H1 (cell line): ENCODE measurements around the gene PRRC2C. TPM values are rescaled to one million over a fixed set of nuclear protein-coding genes. Genes with fewer than 3 reads are reported as not detected.

ENCODE experiments used
- BRCA1 ChIP-seq: IDR thresholded peaks from 2 replicates; pipeline ENCODE4 v1.6.1; 2012; ENCODE audit warnings: low read depth, low read length, improper control_type of control experiment
- MAX ChIP-seq: IDR thresholded peaks from 2 replicates; pipeline ENCODE4 v1.6.1; 2012; ENCODE audit warnings: inconsistent platforms
- TAF7 ChIP-seq: optimal IDR thresholded peaks from 2 replicates; pipeline ENCODE3; 2011; ENCODE audit warnings: low read depth, mild to moderate bottlenecking, inconsistent platforms, low read length, moderate library complexity, borderline replicate concordance
- polyA plus RNA-seq, 7 experiments: library from polyadenylated mRNA; depleted of rRNA in 3 of 7; stranded (reverse) in 5 of 7; unstranded in 2 of 7; fragments of >200 nt in 5 of 7; fragments of 200-250 nt in 2 of 7; gene quantifications; 1 replicate in 5 of 7; 2 replicates in 1 of 7; 4 replicates in 1 of 7; pipeline versions ENCODE4 v1.2.1 to v1.2.3, GENCODE V29; 2011 to 2013; ENCODE audit warnings: missing spikeins in 2 of 7, mixed read lengths in 2 of 7
- total RNA-seq: library from RNA; stranded (reverse); fragmentation: NEBNext Ultra II Directional; extraction: Animal tissue kit (Norgen Biotek cat#: 25700); gene quantifications from 2 replicates; pipeline ENCODE4 v1.2.1, GENCODE V29; 2021

The PRRC2C gene
- total and polyA plus RNA-seq, 2 of the 8 experiments (the other 6 are each of a cell fraction or from before 2014, with no cell fraction given): 125 to 264 TPM

DNA sequence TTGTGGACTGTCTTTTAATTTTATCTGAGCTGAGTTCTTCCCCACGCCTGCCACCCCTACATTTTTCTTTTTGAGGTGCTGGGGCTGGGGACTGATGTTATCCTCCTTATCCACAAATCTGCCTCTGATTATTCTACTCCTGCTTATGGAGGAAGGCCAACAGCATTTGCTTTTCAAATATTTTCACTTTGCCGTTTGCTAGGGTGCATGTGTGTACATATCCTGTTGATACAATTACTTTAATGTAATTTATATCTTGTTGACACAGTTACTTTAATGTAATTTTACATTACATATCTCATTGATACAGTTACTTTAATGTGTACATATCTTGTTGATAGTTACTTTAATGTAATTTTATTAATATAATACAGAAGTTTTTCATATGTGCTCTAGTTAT, 36.2 kb downstream of the PRRC2C start (continued):
- TF ChIP-seq TAF7: no peak
- TF ChIP-seq BRCA1: no peak
- TF ChIP-seq MAX: no peak
